KG1 (cell line): ENCODE measurements around the gene AFP.
"Not testable (repeated sequence)": the region's sequence is repeated elsewhere in the genome, so short reads cannot be mapped to it uniquely, and the experiment has no call there.

ENCODE experiments used
- DNase-seq: peaks from one replicate; lab custom pipeline; 2025; lab: John Stamatoyannopoulos, UW

Gene AFP

DNA sequence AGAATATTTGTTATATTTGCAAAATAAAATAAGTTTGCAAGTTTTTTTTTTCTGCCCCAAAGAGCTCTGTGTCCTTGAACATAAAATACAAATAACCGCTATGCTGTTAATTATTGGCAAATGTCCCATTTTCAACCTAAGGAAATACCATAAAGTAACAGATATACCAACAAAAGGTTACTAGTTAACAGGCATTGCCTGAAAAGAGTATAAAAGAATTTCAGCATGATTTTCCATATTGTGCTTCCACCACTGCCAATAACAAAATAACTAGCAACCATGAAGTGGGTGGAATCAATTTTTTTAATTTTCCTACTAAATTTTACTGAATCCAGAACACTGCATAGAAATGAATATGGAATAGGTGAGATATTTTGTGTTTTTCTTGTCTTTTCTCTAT lies at the start of gene AFP:
AFP (plus strand) TSS at position 238 of the 400 bp plus-strand sequence; CDS start at position 280, 42 bp downstream.
- DNase-seq: no peak

DNA sequence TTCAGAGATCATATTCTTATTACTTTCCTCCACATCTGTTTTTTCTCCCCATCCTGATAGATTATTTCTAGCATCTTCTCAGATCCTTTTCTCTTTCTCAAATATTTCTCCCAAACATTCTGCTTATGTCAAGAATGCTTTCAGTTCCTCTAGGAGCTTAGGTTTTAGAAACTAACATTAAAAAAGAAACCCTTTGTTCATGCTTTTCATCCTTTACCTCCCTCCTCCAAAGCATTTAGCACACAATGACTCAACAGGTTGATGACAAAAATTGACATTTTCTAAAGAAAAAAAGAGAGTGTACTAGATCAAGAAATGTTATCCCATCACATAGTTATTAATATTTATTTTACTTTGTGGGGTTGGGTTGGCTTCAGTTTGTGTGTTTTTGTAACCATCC lies 48.5 kb upstream of the AFP start:
- DNase-seq: no peak

DNA sequence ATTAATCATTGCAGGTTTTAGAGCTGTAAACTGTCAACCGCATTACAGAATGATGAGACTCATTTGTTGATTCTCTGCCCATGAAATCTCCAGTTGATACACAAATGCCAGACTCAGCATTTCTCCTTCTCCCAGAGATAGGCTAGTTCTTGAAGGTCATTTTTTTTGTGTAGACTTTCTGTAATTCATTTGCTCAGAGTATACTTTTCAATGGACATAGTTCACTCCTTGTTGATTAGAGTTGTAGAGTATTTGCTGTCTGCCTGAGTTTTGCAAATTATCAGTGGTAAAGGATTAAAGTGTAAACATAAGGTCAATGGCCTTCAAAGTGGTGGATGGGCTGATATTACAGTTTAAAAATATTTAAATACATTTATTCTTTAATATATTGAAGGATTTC lies 47.1 kb upstream of the AFP start:
- DNase-seq: no peak

DNA sequence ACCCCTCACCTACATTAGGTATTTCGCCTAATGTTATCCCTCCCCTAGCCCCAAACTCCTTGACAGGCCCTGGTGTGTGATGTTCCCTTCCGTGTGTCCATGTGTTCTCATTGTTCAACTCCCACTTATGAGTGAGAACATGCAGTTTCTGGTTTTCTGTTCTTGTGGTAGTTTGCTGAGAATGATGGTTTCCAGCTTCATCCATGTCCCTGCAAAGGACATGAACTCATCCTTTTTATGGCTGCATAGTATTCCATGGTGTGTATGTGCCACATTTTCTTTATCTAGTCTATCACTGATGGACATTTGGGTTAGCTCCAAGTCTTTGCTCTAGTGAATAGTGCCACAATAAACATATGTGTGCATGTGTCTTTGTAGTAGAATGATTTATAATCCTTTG lies 46.4 kb upstream of the AFP start:
- not testable (repeated sequence) for DNase-seq

DNA sequence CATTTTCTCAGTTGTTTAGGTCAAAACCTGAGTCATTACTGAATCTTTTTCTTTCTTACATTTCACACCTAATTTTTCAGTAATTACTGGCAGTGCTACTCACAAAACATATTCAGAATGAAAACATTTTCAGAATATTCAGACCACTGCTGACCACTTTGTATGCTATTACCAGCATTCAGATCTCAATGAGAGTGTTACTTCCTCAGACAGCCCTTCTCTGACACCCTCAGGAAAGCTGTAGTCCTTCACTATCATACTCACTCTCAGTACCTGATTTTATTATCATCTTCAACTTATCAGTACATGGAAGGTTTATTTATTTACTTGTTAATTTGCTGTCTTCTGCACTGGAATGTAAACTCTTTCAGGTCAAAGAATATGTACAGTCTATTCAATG lies 44.2 kb upstream of the AFP start:
- DNase-seq: no peak

- DNase-seq: no peak
Observed at GRCh38 chr4:73392936-73393335, 43.1 kb upstream of the AFP start.

- DNase-seq: no peak
Observed at GRCh38 chr4:73396304-73396703, 39.7 kb upstream of the AFP start.

DNA sequence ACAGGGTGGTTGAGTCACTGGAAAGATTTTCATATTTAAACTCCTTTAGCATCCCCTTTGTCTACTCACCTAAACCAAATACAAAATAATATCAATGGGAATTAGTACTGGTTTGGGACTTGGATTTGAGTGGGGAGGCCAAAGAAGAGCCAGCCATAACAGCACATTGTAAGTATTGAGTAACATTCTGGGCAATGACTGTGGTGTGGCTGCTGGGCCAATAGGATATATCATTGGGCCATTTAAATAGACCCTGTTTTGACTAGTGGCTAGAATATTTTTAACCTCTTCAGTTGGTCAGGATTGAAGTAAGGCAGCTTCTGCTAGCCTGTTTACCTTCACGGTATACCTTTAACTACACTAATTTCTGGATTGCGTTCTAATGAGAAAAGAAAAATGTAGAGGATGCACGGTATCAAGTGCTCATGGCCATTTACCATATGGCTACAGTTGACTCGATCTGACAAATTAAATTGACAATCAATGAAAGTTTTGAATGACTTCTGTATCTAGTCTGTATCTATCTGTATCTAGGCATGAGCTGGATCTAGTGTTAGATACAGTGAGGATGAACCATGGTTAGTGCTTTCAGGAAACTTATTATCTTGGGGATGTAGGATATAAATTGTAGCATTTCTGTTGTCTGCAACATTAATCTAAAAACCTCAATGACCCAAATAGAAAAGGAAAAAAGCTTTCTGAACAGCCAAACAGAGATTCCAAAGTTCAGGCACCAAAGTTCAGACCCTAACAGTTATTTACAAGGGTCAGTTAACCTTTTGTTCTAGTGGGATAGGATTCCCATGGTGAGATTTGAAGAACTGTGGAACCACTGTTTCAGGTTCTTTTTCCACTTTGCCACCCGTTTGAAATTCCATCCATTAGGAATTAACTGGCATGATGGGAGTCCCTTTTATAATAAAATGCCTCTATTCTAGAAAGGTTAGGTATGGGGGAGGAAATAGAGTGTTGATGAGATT lies 38.7 kb upstream of the AFP start:
- no peak for DNase-seq

DNA sequence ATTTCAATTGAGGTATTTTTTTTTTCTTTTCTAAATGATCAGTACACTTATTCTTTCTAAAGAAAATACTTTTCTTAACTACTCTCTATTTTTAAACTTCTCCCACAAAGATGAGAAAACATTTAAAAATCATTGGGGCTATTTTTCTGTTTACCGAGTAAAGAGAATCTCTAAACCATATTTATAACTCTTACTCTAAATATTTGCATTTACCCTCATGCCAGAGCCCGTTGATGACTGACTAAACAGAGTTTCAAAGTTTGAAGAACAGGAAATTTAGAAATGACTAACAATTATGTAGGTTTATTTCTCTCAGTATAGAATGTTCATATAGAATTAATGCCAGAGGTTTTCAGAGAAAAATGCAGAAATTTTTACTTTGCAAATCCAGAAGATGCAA lies 34.6 kb upstream of the AFP start:
- no peak for DNase-seq

GRCh38 chr4:73404042-73404441 lies 32.0 kb upstream of the AFP start, which contains the start of gene ALB:
Gene ALB, plus strand, starts transcription at chr4:73404287. Its CDS starts 41 bp downstream, at chr4:73404328.
- DNase-seq: no peak

DNA sequence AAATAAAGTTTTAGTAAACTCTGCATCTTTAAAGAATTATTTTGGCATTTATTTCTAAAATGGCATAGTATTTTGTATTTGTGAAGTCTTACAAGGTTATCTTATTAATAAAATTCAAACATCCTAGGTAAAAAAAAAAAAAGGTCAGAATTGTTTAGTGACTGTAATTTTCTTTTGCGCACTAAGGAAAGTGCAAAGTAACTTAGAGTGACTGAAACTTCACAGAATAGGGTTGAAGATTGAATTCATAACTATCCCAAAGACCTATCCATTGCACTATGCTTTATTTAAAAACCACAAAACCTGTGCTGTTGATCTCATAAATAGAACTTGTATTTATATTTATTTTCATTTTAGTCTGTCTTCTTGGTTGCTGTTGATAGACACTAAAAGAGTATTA lies 31.6 kb upstream of the AFP start:
- no peak for DNase-seq

- DNase-seq: no peak
Observed at GRCh38 chr4:73405138-73405537, 30.9 kb upstream of the AFP start.

- no peak for DNase-seq
Observed at GRCh38 chr4:73406548-73406875, 29.5 kb upstream of the AFP start.

DNA sequence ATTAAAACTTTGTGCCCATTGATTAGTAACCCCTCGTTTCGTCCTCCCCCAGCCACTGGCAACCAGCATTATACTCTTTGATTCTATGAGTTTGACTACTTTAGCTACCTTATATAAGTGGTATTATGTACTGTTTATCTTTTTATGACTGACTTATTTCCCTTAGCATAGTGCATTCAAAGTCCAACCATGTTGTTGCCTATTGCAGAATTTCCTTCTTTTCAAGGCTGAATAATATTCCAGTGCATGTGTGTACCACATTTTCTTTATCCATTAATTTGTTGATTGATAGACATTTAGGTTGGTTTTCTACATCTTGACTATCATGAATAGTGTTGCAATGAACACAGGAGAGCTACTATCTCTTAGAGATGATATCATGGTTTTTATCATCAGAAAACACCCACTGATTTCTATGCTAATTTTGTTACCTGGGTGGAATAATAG lies 28.8 kb upstream of the AFP start:
- DNase-seq: no peak

DNA sequence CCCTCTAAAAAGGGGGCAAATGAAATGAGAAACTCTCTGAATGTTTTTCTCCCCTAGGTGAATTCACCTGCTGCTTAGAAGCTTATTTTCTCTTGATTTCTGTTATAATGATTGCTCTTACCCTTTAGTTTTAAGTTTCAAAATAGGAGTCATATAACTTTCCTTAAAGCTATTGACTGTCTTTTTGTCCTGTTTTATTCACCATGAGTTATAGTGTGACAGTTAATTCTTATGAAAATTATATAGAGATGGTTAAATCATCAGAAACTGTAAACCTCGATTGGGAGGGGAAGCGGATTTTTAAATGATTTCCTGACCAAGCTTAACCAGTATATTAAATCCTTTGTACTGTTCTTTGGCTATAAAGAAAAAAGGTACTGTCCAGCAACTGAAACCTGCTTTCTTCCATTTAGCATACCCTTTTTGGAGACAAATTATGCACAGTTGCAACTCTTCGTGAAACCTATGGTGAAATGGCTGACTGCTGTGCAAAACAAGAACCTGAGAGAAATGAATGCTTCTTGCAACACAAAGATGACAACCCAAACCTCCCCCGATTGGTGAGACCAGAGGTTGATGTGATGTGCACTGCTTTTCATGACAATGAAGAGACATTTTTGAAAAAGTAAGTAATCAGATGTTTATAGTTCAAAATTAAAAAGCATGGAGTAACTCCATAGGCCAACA lies 27.7 kb upstream of the AFP start:
- no peak for DNase-seq

- no peak for DNase-seq
Observed at GRCh38 chr4:73409012-73409862, 26.8 kb upstream of the AFP start.

GRCh38 chr4:73409978-73410548 lies 26.0 kb upstream of the AFP start:
- DNase-seq: no peak

DNA sequence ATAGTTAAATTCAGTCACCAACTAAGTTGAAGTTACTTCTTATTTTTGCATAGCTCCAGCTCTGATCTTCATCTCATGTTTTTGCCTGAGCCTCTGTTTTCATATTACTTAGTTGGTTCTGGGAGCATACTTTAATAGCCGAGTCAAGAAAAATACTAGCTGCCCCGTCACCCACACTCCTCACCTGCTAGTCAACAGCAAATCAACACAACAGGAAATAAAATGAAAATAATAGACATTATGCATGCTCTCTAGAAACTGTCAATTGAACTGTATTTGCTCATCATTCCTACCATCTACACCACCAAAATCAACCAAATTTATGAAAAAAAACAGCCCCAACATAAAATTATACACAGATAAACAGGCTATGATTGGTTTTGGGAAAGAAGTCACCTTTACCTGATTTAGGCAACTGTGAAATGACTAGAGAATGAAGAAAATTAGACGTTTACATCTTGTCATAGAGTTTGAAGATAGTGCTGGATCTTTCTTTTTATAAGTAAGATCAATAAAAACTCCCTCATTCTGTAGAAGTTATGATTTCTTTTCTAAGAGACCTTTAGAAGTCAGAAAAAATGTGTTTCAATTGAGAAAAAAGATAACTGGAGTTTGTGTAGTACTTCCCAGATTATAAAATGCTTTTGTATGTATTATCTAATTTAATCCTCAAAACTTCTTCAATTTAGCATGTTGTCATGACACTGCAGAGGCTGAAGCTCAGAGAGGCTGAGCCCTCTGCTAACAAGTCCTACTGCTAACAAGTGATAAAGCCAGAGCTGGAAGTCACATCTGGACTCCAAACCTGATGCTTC lies 24.9 kb upstream of the AFP start:
- no peak for DNase-seq

DNA sequence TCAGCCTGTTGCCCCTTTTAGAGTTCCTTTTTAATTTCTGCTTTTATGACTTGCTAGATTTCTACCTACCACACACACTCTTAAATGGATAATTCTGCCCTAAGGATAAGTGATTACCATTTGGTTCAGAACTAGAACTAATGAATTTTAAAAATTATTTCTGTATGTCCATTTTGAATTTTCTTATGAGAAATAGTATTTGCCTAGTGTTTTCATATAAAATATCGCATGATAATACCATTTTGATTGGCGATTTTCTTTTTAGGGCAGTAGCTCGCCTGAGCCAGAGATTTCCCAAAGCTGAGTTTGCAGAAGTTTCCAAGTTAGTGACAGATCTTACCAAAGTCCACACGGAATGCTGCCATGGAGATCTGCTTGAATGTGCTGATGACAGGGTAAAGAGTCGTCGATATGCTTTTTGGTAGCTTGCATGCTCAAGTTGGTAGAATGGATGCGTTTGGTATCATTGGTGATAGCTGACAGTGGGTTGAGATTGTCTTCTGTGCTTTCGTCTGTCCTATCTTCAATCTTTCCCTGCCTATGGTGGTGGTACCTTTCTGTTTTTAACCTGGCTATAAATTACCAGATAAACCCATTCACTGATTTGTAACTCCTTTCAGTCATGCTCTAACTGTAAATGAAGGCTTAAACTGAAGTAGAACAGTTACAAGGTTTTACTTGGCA lies 24.1 kb upstream of the AFP start:
- DNase-seq: no peak

GRCh38 chr4:73413294-73413755 lies 22.7 kb upstream of the AFP start:
- DNase-seq: no peak
